Adrenal gland (tissue), 5 donors: Measurements from ENCODE around the gene RETREG1.

ENCODE experiments used
- CTCF ChIP-seq, 6 experiments: fragments of 450-650 bp in 4 of 6; fragments of 200-600 bp in 2 of 6; sonication (generic) in 1 of 6; IDR thresholded peaks; 1 replicate in 5 of 6; 2 replicates in 1 of 6; pipeline versions ENCODE4 v1.5.1 to v1.8.0; 2016 to 2021; ENCODE audit warnings: antibody characterized with exemption in 6 of 6, mild to moderate bottlenecking in 2 of 6, moderate library complexity in 1 of 6
- POLR2A ChIP-seq, 2 donors: fragments of 450-650 bp; IDR thresholded peaks; one replicate each; pipeline ENCODE4 v1.6.1; 2017; ENCODE audit warnings: antibody characterized with exemption in 2 of 2, mild to moderate bottlenecking in 2 of 2, moderate library complexity in 1 of 2
- donor health status: DM: no; HTN: no; CAD: no.

- TF ChIP-seq POLR2A (IDR thresholded peaks at IDR 0.05) (no peak), CTCF (IDR thresholded peaks at IDR 0.05) (no peak)
Measured at GRCh38 chr5:16615741-16616535, 859 bp downstream of the RETREG1 start.
